Esophagus (tissue), 2 donors: ENCODE measurements around the gene ARHGAP10. TPM values are rescaled to one million over a fixed set of nuclear protein-coding genes. Genes with fewer than 3 reads are reported as not detected.

Experiments used
- H3K27ac ChIP-seq, 2 donors: one replicate each; pipeline ENCODE4 v1.5.1; 2013; ENCODE audit warnings: low read depth in 2 of 2, mild to moderate bottlenecking in 2 of 2, inconsistent platforms in 1 of 2, low read length in 1 of 2, moderate library complexity in 1 of 2
- H3K27me3 ChIP-seq, 2 donors: one replicate each; pipeline ENCODE4 v1.6.1; 2013; ENCODE audit warnings: low read length in 2 of 2, control low read depth in 1 of 2, mild to moderate bottlenecking in 1 of 2; ENCODE audit not compliant: insufficient read depth in 2 of 2, control insufficient read depth in 1 of 2
- H3K36me3 ChIP-seq, 2 donors: one replicate each; pipeline ENCODE4 v1.6.1; 2013; ENCODE audit warnings: low read length in 1 of 2; ENCODE audit not compliant: control insufficient read depth in 2 of 2, insufficient read depth in 2 of 2
- H3K4me1 ChIP-seq, 2 donors: one replicate each; pipeline ENCODE4 v1.6.1; 2013; ENCODE audit warnings: low read length in 1 of 2; ENCODE audit not compliant: control insufficient read depth in 2 of 2, insufficient read depth in 2 of 2
- H3K4me3 ChIP-seq, 2 donors: one replicate each; pipeline ENCODE4 v1.5.1; 2013; ENCODE audit warnings: low read length in 2 of 2, mild to moderate bottlenecking in 2 of 2, low read depth in 1 of 2, moderate library complexity in 1 of 2
- H3K9me3 ChIP-seq, 2 donors: one replicate each; pipeline ENCODE4 v1.6.1; 2013; ENCODE audit warnings: mild to moderate bottlenecking in 2 of 2, low read depth in 1 of 2, low read length in 1 of 2, moderate library complexity in 1 of 2; ENCODE audit not compliant: control insufficient read depth in 2 of 2, insufficient read depth in 1 of 2
- WGBS, 2 donors: extraction: QIAGEN DNeasy Blood & Tissue Kit; methylation state at CpG; one replicate each; pipeline ENCODE4 v1.1.7; 2013; 5-methylcytosine and 5-hydroxymethylcytosine counted together
- polyA plus RNA-seq, 2 donors: library from polyadenylated mRNA; stranded (reverse); fragments of 200-250 nt; gene quantifications; one replicate each; pipeline ENCODE4 v1.2.3, GENCODE V29; 2013
- donor health status: healthy with polysubstance abuse.
- donor health status: Bipolar disorder and iron deficiency.

ARHGAP10 gene
- polyA plus RNA-seq, 2 donors = 31.2 to 53.9 TPM

- Histone ChIP-seq H3K36me3 (no peaks in the 10 kb centered on the region), H3K9me3 (no peaks in the 10 kb centered on the region), H3K27me3 (no peaks in the 10 kb centered on the region), H3K27ac (peak overlapping the region in 1 of 2 donors; percentile 7), H3K4me1 (no peaks in the 10 kb centered on the region), H3K4me3 (no peak overlapping the region)
- WGBS, 2 donors = 76 to 80% methylated on average over 7 of the region's 7 CpGs
These were observed 32.4 kb downstream of the ARHGAP10 start for GRCh38 chr4:147764337-147764736.

GRCh38 chr4:147765121-147765529 is 33.2 kb downstream of the ARHGAP10 start:
- Histone ChIP-seq H3K9me3 (no peaks in the 10 kb centered on the region), H3K4me1 (no peaks in the 10 kb centered on the region), H3K36me3 (no peaks in the 10 kb centered on the region), H3K27me3 (no peaks in the 10 kb centered on the region), H3K4me3 (no peak overlapping the region), H3K27ac (no peak overlapping the region)
- 60 to 64% methylated on average over 3 of the region's 3 CpGs for WGBS, 2 donors

- Histone ChIP-seq H3K4me3 (no peak overlapping the region), H3K27me3 (no peaks in the 10 kb centered on the region), H3K9me3 (no peaks in the 10 kb centered on the region), H3K4me1 (peaks cover 0 to 6% of the 10 kb centered on the region in 2 donors), H3K27ac (no peak overlapping the region), H3K36me3 (no peaks in the 10 kb centered on the region)
- 49 to 58% methylated on average over 4 of the region's 4 CpGs for WGBS, 2 donors
These were observed 36.2 kb downstream of the ARHGAP10 start for GRCh38 chr4:147768113-147768512.

- Histone ChIP-seq H3K4me3 (no peak overlapping the region), H3K9me3 (no peaks in the 10 kb centered on the region), H3K27ac (no peak overlapping the region), H3K27me3 (no peaks in the 10 kb centered on the region), H3K4me1 (peaks cover 0 to 6% of the 10 kb centered on the region in 2 donors), H3K36me3 (no peaks in the 10 kb centered on the region)
- WGBS, 2 donors = 50 to 59% methylated on average over 4 of the region's 4 CpGs
These were observed 37.5 kb downstream of the ARHGAP10 start for GRCh38 chr4:147769386-147769785.

GRCh38 chr4:147770831-147771230 is 38.9 kb downstream of the ARHGAP10 start:
- H3K27me3 ChIP-seq = no peaks in the 10 kb centered on the region
- 94% methylated on average over 2 of the region's 2 CpGs for WGBS, 2 donors
- H3K9me3 ChIP-seq = no peaks in the 10 kb centered on the region

GRCh38 chr4:147772056-147772455 is 40.2 kb downstream of the ARHGAP10 start:
- H3K36me3 ChIP-seq = no peaks in the 10 kb centered on the region
- no peaks in the 10 kb centered on the region for H3K27me3 ChIP-seq
- H3K9me3 ChIP-seq = no peaks in the 10 kb centered on the region
- 60 to 69% methylated on average over 8 of the region's 8 CpGs for WGBS, 2 donors
- H3K4me1 ChIP-seq = peaks cover 0 to 8% of the 10 kb centered on the region in 2 donors
- peak overlapping the region; percentile 33 to 37 for H3K27ac ChIP-seq
- peak overlapping the region in 1 of 2 donors; percentile 11 for H3K4me3 ChIP-seq

More at GRCh38 chr4:147770831-147771230, 38.9 kb downstream of the ARHGAP10 start:
- H3K36me3 ChIP-seq = no peaks in the 10 kb centered on the region
- H3K4me3 ChIP-seq = no peak overlapping the region
- H3K4me1 ChIP-seq = peaks cover 0 to 6% of the 10 kb centered on the region in 2 donors
- no peak overlapping the region for H3K27ac ChIP-seq

- no peaks in the 10 kb centered on the region for H3K36me3 ChIP-seq
- H3K9me3 ChIP-seq = no peaks in the 10 kb centered on the region
- H3K27ac ChIP-seq = peak overlapping the region; percentile 18 to 37
- 22 to 45% methylated on average over 5 of the region's 5 CpGs for WGBS, 2 donors
- no peaks in the 10 kb centered on the region for H3K27me3 ChIP-seq
- H3K4me1 ChIP-seq = peaks cover 0 to 8% of the 10 kb centered on the region in 2 donors
- peak overlapping the region in 1 of 2 donors; percentile 11 for H3K4me3 ChIP-seq
These were observed 40.6 kb downstream of the ARHGAP10 start for GRCh38 chr4:147772459-147772969.

GRCh38 chr4:147773261-147774184 is 41.6 kb downstream of the ARHGAP10 start:
- Histone ChIP-seq H3K27ac (no peak overlapping the region), H3K27me3 (no peaks in the 10 kb centered on the region)

GRCh38 chr4:147776716-147777115 is 44.8 kb downstream of the ARHGAP10 start:
- Histone ChIP-seq H3K9me3 (no peaks in the 10 kb centered on the region), H3K4me3 (no peak overlapping the region), H3K4me1 (peaks cover 13 to 19% of the 10 kb centered on the region in 2 donors), H3K27ac (peak overlapping the region in 1 of 2 donors; percentile 6), H3K27me3 (no peaks in the 10 kb centered on the region), H3K36me3 (no peaks in the 10 kb centered on the region)
- 88 to 96% methylated on average over 10 of the region's 10 CpGs for WGBS, 2 donors

More at GRCh38 chr4:147773261-147774184, 41.6 kb downstream of the ARHGAP10 start:
- Histone ChIP-seq H3K4me1 (peaks cover 0 to 8% of the 10 kb centered on the region in 2 donors), H3K4me3 (no peak overlapping the region), H3K9me3 (no peaks in the 10 kb centered on the region), H3K36me3 (no peaks in the 10 kb centered on the region)
- 46 to 49% methylated on average over 3 of the region's 3 CpGs for WGBS, 2 donors
